ENCODE data around the gene TRIM10.

Gene TRIM10

DNA sequence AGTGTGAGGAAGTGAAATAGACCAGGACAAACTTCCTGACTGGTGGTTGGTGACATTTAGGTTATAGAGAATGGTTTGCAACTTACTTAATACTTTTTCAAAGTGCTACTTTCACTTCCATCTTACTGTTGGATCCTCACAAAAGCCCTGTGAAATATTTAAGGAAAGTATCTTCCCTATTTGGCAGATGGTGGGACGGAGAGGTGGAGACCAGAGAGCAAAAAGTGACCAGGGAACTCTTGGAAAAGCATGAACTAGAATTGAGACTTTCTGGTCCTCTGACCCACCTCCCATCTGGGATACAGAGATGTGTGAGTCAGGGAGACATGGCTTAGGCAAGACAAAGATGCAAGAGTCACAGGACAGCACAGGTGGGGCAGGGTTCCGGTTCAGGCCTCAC, 3.0 kb downstream of the TRIM10 start:
- Histone ChIP-seq H3K36me3 (ENCODE audit: control insufficient read depth, insufficient read depth, low read length) (no peaks in the 10 kb centered on the region), H3K9ac (no peak overlapping the region), H3K27me3 (ENCODE audit: control insufficient read depth, insufficient read depth, low read length) (no peaks in the 10 kb centered on the region), H3K79me2 (no peaks in the 10 kb centered on the region), H3K4me2 (ENCODE audit: low read length) (no peak overlapping the region), H3K4me3 (ENCODE audit: low read depth, low read length) (no peak overlapping the region), H3K4me1 (no peaks in the 10 kb centered on the region), H3K27ac (no peak overlapping the region), H3K9me3 (ENCODE audit: control insufficient read depth, low read length) (no peaks in the 10 kb centered on the region), H2AFZ (no peak overlapping the region)
- no peak for TF ChIP-seq CTCF (IDR thresholded peaks at IDR 0.05)

DNA sequence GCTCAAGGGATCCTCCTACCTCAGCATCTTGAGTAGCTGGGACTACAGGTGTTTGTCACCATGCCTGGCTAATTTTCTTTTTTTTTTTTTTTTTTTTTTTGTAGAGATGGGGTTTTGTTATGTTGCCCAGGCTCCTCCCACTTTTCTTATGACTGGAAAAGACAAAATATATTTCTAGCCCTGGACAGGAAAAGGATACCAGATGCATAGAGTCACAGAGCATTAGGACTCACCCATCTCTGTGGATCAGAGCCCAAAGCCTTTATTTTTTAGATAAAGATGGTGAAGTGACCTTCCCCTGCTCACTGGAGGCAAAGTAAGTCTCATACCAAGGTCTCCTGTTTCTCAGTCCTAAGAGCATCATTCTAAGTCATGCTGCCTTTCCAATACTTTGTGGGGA, 3.4 kb downstream of the TRIM10 start:
- H3K4me3 ChIP-seq (ENCODE audit: low read depth, low read length), result no peak overlapping the region
- no peaks in the 10 kb centered on the region for H3K36me3 ChIP-seq (ENCODE audit: control insufficient read depth, insufficient read depth, low read length)
- no peaks in the 10 kb centered on the region for H3K79me2 ChIP-seq
- H2AFZ ChIP-seq, result no peak overlapping the region
- no peak overlapping the region for H3K4me2 ChIP-seq (ENCODE audit: low read length)
- H3K27ac ChIP-seq, result no peak overlapping the region
- H3K9me3 ChIP-seq (ENCODE audit: control insufficient read depth, low read length), result no peaks in the 10 kb centered on the region
- H3K9ac ChIP-seq, result no peak overlapping the region
- no peaks in the 10 kb centered on the region for H3K27me3 ChIP-seq (ENCODE audit: control insufficient read depth, insufficient read depth, low read length)
- TF ChIP-seq CTCF (IDR thresholded peaks at IDR 0.05), result no peak
- H3K4me1 ChIP-seq, result no peaks in the 10 kb centered on the region

DNA sequence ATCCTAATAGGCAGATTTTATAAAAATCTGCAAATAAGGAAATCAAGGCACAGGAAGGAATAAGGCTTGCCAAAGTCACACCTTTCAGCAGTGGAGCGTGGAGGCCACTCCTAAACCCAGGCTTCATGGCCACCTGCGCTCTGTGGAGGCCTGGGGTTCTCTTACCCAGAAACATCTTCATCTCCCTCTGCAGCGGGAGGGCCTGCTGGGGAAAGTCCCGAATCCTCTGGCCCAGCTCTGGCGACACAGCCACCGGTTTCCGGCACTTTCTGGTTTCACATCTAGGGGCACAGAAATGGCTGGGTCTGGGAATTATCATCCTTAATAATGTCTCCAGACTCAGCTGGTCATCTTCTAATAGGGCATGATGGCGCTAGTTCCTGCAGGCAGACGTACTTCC, 4.2 kb downstream of the TRIM10 start:
- Histone ChIP-seq H3K27me3 (ENCODE audit: control insufficient read depth, insufficient read depth, low read length) (no peaks in the 10 kb centered on the region), H3K27ac (no peak overlapping the region), H3K9ac (no peak overlapping the region), H3K79me2 (no peaks in the 10 kb centered on the region), H3K36me3 (ENCODE audit: control insufficient read depth, insufficient read depth, low read length) (no peaks in the 10 kb centered on the region), H3K4me1 (no peaks in the 10 kb centered on the region), H3K9me3 (ENCODE audit: control insufficient read depth, low read length) (no peaks in the 10 kb centered on the region), H3K4me2 (ENCODE audit: low read length) (no peak overlapping the region), H3K4me3 (ENCODE audit: low read depth, low read length) (no peak overlapping the region), H2AFZ (no peak overlapping the region)
- TF ChIP-seq CTCF (IDR thresholded peaks at IDR 0.05), result no peak

- H3K9ac ChIP-seq, result no peak overlapping the region
- H3K4me1 ChIP-seq, result no peaks in the 10 kb centered on the region
- H3K4me3 ChIP-seq (ENCODE audit: low read depth, low read length), result no peak overlapping the region
- H2AFZ ChIP-seq, result no peak overlapping the region
- H3K9me3 ChIP-seq (ENCODE audit: control insufficient read depth, low read length), result no peaks in the 10 kb centered on the region
- H3K79me2 ChIP-seq, result no peaks in the 10 kb centered on the region
- H3K36me3 ChIP-seq (ENCODE audit: control insufficient read depth, insufficient read depth, low read length), result no peaks in the 10 kb centered on the region
- H3K4me2 ChIP-seq (ENCODE audit: low read length), result no peak overlapping the region
- no peak overlapping the region for H3K27ac ChIP-seq
- no peak for TF ChIP-seq CTCF (IDR thresholded peaks at IDR 0.05)
- no peaks in the 10 kb centered on the region for H3K27me3 ChIP-seq (ENCODE audit: control insufficient read depth, insufficient read depth, low read length)
Measured at GRCh38 chr6:30156262-30156599, 4.8 kb downstream of the TRIM10 start.

DNA sequence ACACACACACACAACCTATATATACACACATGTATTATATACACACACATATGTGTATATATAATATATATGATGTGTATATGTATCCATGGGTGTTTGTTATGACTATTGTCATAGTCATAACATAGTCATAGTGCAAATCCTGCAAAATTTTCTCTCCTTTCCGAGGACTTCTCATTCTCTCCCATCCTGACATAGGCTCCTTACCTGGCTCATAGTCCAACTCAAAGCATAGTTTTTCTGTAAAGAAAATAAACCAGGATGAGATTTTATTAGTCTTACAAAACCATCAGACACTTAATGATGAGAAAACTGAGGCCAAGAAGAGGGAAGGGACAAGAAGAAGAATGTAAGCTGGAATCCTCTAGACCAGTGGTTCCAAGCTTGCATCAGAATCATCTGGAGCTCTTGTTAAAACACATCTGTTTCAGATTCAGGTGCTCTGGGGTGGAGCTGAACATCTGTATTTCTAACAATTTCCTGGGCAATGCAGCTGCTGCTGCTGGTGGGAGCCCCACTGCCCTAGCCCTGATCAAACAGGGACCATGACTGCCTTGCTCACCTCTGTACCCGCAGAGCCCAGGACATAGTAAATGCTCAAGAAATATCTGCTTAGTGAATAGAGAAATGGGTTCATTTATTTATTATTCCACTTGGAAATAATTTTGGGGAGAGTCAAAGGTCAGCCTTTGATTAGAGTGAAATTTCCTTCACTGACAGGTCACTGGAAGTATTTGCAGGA, 5.3 kb downstream of the TRIM10 start:
- H3K4me1 ChIP-seq, result no peaks in the 10 kb centered on the region
- H3K27me3 ChIP-seq (ENCODE audit: control insufficient read depth, insufficient read depth, low read length), result no peaks in the 10 kb centered on the region
- no peak overlapping the region for H3K4me2 ChIP-seq (ENCODE audit: low read length)
- H3K79me2 ChIP-seq, result no peaks in the 10 kb centered on the region
- H3K27ac ChIP-seq, result no peak overlapping the region
- no peaks in the 10 kb centered on the region for H3K9me3 ChIP-seq (ENCODE audit: control insufficient read depth, low read length)
- H3K4me3 ChIP-seq (ENCODE audit: low read depth, low read length), result no peak overlapping the region
- no peak overlapping the region for H3K9ac ChIP-seq
- no peak overlapping the region for H2AFZ ChIP-seq
- no peak for TF ChIP-seq CTCF (IDR thresholded peaks at IDR 0.05)
- H3K36me3 ChIP-seq (ENCODE audit: control insufficient read depth, insufficient read depth, low read length), result no peaks in the 10 kb centered on the region

Data from parathyroid adenoma (tissue), 2 donors.